CD4-positive, alpha-beta T cell treated with Interleukin-2 at 100 ng/mL for 4 hours (primary cell): ENCODE data around the gene PDZD2.
A peak's percentile ranks its signal among the peaks of the same experiment; 100 is the strongest.
"Not testable (repeated sequence)": the region's sequence is repeated elsewhere in the genome, so short reads cannot be mapped to it uniquely, and the experiment has no call there.

Source experiments
- DNase-seq: peaks from one replicate; pipeline ENCODE4 v3.0.0-alpha.2; 2020; ENCODE audit warnings: low spot score

Gene PDZD2

DNA sequence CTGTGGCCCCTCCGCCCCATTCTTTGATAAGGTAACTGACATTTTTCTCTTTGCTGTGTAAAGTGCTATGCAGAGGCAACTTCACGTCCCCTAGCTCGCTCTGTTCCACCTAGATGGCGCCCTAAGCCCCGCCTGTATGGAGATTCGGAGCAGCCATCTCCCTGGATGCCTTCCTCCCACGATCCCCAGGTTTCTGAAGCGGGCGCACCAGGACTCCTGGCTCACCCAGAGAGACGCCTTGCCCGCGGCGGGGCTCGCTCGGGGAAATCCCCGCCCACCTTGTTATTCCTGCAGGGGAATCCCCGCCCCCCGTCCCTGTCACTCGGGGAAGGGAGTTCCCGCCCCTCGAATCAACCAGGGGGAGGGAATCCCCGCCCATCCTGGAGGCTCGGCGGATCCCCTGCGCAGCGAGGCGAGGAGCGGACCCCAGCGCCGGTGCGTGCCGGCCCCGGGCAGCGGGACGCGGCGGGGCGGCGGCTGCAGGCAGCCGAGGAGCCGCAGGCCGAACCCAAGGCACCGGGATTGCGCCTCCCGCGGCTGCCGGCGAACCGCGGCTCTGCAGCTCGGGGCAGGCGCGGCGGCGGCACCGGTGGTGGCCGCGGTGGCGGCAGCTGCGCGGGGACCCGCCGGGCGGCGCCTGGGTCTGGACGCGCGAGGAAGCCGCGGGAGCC is at the start of gene PDZD2:
PDZD2 (plus strand) TSS at position 384 of the 671 bp plus-strand sequence.
- DNase-seq: peak; percentile 59

DNA sequence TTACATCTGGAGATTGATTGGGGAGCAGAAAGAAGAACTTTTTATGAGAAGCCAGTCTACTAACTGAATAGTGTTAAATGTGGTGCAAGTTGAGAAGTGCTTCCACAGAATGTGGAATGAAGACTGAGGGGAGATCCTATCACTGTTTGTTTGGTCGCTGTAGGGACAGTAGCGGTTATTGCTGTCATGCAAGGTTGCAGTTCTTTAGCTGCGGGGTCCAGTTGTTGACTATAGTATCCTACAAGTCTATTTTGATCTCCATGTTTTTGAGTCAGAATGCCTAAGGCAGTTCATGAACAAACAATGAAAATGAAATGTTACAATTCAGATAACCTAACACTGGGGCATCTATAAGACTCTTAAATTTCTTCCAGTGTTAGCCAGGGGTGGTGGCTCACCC is 45.3 kb upstream of the PDZD2 start:
- no peak for DNase-seq

DNA sequence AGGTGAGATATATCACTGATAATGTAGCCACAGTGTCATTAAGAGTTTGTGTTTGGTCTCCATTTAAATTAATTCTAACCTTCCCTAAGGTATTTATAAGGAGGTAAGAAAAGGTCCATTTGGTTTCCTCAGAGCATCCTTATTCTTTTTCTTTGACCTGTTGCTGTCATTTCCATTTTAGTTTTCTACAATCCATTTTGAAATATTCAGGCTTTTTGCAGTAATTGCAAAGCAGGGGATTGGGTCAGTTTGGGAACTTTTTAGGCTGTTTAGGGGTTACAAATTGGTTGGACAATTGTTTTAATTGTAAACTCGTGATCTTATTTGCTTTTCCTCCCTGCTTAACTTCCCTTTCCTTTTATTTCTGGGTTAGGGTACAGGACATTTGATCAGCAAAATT is 42.6 kb upstream of the PDZD2 start:
- no peak for DNase-seq

DNA sequence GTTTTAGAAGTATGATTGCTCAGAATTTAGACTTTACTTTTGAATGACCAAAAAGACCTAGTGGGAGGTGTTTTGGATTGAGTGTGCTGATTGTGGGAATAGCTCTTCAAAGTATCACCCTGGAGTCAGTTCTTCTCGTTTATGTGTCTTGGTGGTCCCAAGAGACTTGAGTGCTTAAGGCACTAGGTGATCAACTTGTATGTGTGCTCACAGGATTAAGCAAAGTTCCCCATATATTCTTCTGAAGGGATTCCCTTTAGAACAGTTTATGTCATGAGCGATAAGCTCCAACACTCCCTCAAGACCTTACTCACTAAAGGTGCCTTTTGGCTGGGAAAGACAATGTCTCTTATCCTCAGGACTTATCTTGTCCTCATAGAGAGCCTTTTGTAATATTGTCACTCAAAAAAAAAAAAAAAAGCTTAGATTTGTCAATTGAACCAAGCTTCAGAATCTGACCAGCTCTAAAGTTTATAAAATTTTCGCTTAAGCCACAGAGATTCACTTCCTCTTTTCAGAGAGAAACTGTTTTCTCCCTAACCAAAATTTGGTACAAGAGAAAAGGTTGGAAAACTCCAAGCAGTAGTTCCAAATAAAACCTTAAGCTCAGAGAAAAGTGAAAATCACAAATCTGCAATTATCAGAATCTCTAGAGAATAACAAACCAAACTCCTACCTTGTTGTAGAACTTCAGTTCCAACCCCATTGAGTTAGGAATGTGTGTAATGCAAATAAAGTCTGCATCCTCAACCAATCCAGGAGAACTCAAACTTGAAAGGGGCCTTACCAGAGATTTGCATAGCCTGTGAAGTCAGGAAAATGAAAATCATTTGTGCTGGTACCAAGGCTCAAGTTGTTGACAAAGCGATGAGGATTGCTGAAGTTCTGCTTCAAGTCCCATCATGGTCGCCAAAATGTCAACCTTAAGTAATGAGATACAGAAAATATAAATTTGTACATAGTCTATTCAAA is 40.0 kb upstream of the PDZD2 start:
- DNase-seq: no peak

DNA sequence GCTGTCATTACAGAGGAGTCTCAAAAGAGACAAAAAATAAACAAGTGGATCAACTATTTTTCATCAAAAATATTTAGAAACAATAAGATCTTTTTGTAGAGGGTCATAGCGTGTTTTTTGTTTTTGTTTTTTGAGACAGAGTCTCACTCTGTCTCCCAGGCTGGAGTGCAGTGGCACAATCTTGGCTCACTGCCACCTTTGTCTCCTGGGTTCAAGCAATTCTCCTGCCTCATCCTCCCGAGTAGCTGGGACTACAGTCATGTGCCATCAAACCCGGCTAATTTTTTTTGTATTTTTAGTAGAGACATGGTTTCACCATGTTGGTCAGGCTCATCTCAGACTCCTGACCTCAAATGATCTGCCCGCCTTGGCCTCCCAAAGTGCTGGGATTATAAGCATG is 36.6 kb upstream of the PDZD2 start:
- DNase-seq: not testable (repeated sequence)

DNA sequence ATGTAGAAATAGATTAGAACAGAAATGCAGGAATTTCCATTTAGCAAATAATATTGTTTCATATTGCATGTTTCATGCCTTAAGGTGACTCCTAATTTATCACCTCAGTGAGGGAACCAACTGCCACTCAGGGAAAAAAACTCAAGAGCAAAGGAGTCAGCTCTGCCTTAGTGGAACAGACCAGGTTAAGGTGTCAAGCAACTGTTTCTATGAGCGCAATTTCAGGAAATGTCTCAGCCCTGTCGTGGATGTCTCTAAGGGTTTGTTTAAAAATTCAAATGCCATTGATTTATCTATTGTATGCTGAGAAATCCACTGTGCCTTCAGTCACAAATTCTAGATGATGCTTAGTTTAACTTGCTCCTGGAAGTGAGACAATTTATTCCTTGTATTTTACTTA is 34.7 kb upstream of the PDZD2 start:
- no peak for DNase-seq

DNA sequence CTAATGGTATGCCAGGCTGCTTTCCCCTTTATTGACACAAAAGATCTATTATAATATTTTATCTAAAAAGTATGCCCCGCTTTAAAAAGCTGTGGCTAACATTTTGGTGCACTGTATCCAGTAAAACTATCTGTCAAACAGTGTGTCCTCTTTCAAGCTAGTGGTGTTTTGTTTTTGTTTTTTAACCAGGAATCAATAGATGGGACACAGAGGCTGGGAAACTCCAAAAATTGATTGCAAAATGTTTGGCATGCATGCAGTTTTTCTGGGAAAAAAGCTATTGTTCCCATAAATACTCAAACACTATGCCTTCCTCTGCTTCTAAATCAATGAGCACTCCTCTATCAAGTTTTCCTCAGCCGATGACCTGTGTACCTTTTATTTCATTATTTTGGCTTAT is 34.3 kb upstream of the PDZD2 start:
- DNase-seq: no peak

DNA sequence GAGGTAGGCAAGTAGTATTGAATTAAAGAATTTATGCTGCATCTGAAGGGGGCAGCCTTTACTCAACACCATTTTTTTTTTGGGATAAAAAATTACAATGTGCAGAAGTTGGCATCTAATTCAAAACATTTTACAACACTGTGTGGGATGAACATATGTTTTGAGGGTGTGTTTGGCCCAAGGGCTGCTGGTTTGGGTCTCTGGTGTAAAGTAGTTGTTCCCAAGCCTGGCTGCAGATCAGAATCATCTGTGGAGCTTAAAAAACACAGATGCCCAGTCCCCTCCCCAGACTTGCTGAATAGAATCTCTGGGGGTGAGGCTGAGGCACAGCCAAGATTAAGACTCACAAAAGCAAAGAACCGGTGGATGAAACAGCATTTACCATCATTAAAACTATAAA is 33.0 kb upstream of the PDZD2 start:
- DNase-seq: no peak

DNA sequence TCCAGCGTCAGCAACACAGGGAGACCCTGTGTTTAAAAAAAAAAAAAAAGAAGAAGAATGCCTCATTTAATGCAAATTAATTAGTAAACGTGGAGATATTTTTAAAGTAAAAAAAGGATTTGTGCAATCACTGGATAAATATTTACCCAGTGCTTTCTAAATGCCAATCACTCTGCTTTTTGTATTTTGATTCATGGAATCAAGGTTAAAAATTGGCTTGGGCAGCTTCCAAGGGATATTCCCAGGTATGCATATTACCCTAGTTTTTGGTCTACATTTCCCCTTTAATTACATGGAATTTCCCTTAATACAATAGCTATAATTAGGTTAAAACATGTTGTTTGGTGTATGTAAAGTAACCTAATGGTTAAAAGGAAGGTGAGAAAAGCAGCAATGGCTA is 31.4 kb upstream of the PDZD2 start:
- no peak for DNase-seq

DNA sequence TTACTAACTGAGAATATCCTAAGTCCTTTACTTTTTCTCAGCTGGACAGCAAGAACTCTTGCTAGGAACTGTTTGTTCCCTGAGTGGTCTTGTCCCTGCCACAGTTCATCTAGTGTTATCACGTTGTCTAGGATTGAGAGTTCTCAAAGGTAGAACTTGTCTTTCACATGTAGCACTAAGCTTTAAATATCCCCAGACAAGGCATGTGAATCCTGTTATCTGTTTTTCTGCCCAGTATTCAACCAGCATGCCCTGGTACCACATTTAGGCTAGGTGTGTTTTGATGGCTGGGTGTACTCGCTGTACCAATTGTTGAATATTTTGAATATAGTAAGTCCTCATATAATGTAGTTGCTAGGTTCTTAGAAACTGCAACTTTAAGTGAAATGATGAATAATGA is 27.9 kb upstream of the PDZD2 start:
- DNase-seq: no peak

DNA sequence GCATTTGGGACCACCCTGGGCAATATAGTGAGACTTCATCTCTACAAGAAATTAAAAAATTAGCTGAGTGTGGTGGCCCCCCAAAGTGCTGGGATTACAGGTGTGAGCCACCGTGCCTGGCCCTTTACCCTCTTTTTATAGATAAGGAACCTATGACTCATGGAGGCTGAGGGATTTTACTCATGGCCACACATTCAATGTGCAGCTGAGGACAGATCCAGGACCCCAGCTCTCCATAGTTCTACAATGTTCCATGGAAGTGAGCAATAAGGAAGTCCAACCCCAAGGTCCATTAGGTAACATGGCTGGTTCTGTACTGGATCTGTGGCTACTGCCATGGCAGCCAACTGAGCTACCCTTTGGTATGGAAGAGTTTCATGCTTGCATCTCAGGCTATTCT is 25.3 kb upstream of the PDZD2 start:
- DNase-seq: no peak

DNA sequence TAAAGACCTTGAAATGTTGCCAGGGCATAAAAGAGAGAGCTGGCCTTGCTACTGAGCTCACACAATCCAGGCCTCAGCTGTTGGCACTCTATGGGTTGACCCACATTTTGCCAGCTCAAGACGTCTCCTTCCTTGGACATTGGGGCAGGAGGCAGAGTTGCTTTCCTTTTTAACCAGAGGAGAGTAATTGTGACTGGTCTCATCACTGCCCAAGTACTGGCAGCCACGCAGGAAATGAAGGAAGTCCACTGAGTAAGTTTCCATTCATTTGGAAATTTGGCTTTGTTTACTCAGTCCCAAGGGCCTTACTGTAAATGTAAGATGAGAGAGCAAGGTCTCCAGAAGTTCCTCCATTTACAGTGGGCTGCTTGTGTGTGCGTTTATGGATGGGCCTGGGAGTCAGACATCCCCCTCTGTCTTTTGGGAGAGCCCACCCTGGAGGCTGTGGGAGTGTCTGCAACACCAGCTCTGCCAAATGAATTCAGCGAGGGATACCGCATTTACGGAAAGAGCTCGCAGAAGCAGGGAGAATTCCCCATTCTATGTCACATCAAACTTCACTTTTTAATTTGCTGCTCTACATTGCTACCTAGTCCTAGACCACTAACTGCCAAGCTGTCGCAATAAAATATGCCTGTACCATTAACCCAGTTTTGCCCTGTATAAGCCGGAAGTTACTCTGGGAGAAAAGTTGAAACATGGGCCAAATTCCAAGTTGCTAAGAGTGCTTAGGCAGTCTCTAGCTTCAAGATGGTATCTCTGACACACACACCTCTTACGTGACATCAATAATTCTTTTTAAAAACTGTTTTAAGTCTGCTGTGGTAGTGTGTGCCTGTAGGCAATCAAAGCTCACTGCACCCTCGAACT is 24.5 kb upstream of the PDZD2 start:
- DNase-seq: no peak

DNA sequence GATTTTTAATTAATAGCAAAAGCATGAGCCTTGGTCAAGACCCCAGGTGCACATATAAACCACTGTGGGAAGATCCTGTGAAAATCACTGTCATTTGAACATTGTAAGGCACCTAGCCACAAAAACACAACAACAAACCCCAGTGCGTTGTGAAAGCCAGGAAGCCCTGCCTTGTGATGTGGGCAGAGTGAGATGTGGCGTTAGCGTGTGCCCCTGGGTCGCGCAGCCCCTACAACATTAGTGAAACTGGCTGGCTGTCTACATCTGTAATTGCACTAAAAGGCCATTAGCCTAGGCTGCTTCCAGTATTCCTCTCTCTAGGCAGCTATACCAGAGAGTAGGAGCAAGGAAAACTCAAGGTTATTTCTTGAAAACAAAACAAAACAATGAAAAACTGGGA is 21.1 kb upstream of the PDZD2 start:
- DNase-seq: no peak

DNA sequence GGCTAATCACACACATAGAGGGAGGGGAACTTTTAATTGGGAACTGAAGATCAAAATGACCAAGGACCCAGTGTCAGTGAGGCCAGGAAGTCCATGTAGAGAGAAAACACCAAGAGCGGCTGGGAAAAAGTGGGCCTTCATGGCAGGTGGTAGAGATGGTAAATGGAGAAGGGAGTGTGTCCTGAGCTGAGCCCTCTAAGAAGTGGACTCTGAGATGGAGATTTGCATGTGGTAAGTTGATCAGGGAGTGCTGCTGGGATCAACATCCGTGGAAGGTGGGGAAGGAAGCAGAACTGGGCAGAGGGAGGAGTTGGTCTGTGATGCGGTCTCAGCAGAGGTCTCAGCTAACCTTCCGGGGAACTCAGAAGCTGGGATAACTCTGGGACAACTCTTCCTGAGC is 18.9 kb upstream of the PDZD2 start:
- no peak for DNase-seq

DNA sequence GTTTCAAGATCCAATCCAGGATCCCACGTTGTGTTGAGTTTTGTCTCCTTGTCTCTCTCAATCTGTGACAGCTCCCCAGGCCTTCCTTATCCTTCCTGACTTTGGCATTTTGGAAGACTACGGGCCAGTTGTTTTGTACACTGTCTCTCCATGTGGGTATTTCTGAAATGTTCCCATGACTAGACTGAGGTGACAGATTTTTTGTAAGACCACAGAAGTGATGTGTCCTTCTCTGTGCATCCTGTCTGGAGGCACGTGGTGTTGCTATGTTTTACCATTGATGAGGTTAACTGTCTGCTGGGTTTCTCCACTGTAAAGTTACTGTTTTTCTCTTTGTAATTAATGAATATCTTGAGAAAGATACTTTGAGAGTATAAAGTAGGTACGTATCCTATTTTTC is 15.7 kb upstream of the PDZD2 start:
- DNase-seq: no peak

DNA sequence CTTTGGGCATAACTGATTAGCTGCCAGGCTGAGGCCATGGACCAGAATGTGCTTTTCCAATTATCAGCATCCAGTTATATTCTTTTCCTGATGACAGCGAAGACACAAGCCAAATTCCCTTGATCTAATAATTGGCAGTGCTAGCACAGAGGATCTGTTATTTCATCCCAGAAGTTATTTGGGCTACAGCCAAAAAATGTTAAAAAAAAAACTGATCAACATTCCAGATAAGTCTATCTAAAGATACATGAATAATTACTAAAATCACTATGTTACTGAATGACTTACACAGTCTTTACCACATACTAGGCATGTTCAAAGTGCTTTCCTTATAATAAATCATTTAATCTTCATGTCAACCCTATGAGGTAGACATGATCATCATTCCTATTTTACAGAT is 13.5 kb upstream of the PDZD2 start:
- no peak for DNase-seq

DNA sequence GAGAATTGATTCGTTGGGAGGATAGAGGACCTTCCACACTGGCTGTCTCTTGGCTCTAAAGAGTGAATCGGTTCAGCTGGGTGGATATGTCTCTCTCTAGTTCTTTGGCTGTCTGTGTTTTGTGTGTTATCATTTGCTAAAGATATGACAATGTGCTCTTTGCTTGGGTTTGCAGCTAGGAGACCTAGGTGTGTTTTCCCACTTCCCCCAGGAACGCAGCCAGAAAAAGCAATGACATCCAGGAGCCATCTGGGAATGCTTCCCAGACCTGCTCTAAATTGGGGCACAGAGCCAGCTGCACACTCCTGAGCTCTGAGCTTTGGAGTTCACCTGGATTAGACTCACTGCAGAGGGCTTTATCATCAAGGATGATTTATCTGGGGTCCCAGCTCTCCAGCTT is 12.8 kb upstream of the PDZD2 start:
- no peak for DNase-seq

DNA sequence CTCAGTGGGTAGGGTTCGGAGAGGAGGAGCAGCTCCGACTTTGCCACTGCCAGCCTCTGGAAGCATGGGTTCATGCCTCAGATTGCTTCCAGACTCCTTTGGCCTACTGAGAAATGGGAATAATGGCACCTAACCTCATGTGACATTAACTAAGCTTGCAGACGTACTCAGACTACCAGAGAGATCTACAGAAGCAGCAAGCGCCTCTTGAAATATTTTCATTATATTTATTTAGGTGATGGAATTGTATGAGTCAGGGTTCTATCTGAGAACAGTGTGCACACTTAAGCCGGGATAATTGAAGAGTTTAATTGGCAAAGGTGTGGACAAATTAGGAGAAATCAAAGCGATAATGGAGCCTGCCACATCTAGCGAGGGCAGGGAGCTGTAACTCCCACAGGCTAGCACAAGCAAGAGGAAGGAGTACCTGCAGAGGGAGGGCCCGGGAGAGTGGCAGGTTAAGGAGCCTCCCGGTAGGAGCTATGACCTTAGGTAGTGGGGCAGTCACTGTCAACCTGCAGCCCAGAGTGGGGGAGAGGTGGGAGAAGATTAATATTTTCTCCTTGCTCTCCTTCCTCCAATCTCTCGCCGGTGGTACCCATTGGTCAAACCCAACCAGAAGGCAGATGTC is 12.2 kb upstream of the PDZD2 start:
- DNase-seq: no peak

DNA sequence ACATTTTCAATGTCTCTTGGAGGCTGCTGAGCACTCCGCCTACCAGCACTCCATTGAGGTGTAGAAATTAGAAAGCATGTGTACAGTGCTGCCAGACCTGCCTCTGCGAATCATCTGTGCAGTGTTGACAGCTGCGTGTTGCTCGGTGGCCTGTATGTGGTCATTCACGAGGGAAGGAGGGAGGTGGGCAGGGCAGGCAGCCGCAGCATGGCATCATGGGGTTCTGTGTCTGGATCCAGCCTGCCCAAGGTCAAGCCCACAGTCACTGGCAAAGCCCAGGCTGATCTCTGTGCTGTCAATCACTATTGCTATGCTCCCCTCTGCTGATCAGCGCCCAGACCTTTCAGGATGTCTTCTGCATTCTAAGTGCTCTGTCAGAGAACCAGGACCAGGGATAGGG is 8.0 kb upstream of the PDZD2 start:
- DNase-seq: no peak

DNA sequence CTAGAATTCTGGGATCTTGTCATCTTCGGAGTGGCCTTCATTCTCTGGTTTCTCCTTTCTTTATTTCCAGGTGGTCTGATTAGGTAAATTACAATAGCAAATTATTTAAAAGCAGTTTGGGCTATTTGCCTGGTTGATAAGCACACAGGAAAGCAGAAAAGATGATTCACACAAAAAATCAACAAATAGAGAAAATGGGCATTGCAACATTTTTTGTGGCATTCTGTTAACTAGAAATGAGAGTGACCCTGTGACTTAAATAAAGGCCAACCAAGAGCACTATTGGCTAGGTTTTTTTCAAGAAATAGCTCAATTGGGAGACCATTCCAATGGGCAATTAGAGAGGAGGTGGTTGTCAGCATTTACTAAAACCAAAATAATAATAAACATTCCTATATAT is 6.5 kb upstream of the PDZD2 start:
- DNase-seq: no peak

DNA sequence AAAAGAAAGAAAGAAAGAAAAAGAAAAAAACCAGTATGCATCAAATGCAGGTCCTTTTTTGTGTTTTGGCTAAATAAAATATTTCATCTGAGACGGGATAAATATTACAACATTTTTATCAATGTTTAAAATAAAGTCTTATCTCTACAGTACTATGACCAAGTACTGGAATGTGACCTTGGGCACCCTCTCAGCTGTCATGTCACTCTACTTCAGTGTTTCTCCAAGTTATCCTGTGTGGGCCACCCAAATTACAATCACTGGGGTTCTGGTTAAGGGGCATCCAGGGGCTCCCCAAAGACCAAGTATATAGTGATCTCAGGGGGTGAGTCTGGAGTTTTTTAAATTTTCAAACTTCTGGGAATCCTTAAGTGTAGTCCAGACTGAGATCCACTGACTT is 3.5 kb upstream of the PDZD2 start:
- DNase-seq: no peak

DNA sequence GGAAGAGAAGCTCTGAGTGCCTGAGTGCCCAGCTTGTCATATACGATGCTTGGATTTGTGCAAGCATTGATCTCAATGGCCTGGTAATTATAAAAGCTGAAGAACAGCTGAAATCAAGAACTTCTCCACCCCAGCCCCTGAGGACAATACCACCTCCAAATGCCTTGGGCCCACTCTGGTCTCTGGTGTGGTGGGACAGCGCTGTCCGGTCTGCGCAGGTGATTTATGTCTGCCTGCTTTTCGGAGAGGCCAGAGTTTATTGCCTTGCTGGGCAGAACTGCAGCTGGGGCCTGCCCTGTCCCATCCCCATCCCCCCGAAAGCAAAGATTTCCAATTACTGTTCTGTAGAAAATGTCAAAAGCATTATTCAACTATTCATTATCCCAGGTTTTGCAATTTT is 1.1 kb upstream of the PDZD2 start:
- no peak for DNase-seq
